GM12865 (cell line): ENCODE results near the gene GRAMD1B.

ENCODE experiments used
- DNase-seq: peaks from one replicate; pipeline ENCODE4 v3.0.0; 2010; ENCODE audit warnings: low read depth
- H3K4me3 ChIP-seq: 2 replicates; pipeline ENCODE4 v1.5.1; 2011; ENCODE audit warnings: mild to moderate bottlenecking, low read depth, low read length, control low read depth
- CTCF ChIP-seq: IDR thresholded peaks from 2 replicates; pipeline ENCODE4 v1.5.1; 2011; ENCODE audit warnings: low read length, control low read depth, low read depth, inconsistent platforms; ENCODE audit not compliant: insufficient read depth; ENCODE audit errors: missing control alignments

GRAMD1B gene

DNA sequence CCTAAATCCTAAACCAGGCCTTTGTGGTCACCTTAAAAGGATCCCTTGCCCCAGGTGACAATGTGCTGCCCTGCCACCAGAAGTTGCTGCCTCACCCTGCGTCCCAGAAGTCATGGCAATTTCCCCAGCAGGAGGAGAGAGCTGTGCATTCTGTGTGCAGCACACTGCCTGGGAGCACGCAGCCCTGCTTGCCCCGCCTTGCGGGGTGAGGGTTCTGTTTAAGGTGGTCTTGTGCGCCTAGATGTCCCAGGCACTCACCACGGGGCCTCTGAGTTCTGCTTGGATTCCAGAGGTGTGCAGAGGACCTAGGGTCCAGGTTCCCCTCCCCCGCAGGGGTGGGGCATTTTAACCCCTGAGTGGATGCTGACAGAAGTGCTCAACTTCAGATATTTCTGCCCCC, 95.0 kb downstream of the GRAMD1B start:
- H3K4me3 ChIP-seq: no peak overlapping the region
- DNase-seq: no peak
- TF ChIP-seq CTCF: no peak

GRCh38 chr11:123525511-123525918, 95.4 kb downstream of the GRAMD1B start:
- DNase-seq: no peak
- H3K4me3 ChIP-seq: no peak overlapping the region
- TF ChIP-seq CTCF: no peak

DNA sequence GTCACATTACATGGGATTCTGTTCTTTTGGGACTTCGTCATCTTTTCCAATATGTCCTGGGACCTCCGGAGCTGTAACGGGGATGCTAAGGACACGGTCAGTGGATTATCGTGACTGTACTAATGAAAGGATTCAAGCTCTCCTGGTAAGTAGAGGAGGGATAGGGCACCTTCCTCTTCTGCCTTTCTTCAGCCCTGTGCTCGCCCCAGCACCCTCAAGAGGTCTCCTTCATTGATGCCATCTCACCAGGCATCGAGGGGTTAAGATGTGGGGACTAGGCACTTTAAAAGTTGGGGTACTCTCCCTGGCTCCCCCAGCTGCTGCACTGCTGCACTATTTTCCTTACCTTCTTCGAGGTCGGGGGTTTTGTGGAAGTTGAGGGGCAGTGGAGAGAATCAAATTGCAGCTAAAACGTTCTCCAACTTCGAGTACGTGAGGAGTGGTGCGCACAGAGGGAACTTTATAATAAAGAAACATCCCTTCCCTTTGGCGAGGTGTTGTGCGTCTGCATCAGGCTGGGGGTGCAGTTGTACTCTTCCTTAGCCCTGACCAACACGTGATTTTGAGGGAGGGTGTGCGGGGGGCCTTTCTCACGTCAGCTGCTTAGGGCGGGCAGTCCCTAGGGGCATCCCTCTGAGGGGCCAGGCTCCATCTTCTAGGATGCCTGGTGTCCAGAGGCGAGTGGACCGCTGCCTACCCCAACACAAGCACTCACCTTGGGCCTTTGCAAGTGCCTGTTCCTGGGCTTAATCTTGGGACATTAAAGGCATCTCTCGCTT, 96.1 kb downstream of the GRAMD1B start:
- no peak for DNase-seq
- no peak for TF ChIP-seq CTCF
- H3K4me3 ChIP-seq: no peak overlapping the region

GRCh38 chr11:123526918-123527317, 96.8 kb downstream of the GRAMD1B start:
- TF ChIP-seq CTCF: no peak
- DNase-seq: no peak

GRCh38 chr11:123527526-123527925, 97.5 kb downstream of the GRAMD1B start:
- DNase-seq: no peak
- H3K4me3 ChIP-seq: no peak overlapping the region
- TF ChIP-seq CTCF: no peak

More at GRCh38 chr11:123526918-123527317, 96.8 kb downstream of the GRAMD1B start:
- H3K4me3 ChIP-seq: no peak overlapping the region

GRCh38 chr11:123527947-123528346, 97.9 kb downstream of the GRAMD1B start:
- TF ChIP-seq CTCF: no peak
- no peak for DNase-seq
- no peak overlapping the region for H3K4me3 ChIP-seq

- DNase-seq: no peak
- no peak overlapping the region for H3K4me3 ChIP-seq
- no peak for TF ChIP-seq CTCF
Observed at GRCh38 chr11:123531325-123531724, 101.3 kb downstream of the GRAMD1B start.
